Tibial artery (tissue), 4 donors: Measurements from ENCODE around the gene ORM2.

Experiments
- DNase-seq, 2 donors: peaks; one replicate each; pipeline ENCODE4 v3.0.0-alpha.2; 2019
- H3K27ac ChIP-seq, 2 donors: fragments of 200-600 bp; sonication (generic) in 1 of 2; 1 replicate in 1 of 2; 2 replicates in 1 of 2; pipeline ENCODE4 v1.5.1; 2018 to 2019; ENCODE audit warnings: mild to moderate bottlenecking in 1 of 2
- H3K27me3 ChIP-seq, 2 donors: fragments of 200-600 bp; sonication (generic) in 1 of 2; one replicate each; pipeline versions ENCODE4 v1.5.1 to v1.6.0; 2016 to 2019
- H3K36me3 ChIP-seq, 3 donors: fragments of 200-600 bp; sonication (generic) in 2 of 3; one replicate each; pipeline ENCODE4 v1.5.1; 2016 to 2019; ENCODE audit warnings: mild to moderate bottlenecking in 2 of 3
- H3K4me1 ChIP-seq, 4 donors: fragments of 200-600 bp; sonication (generic) in 2 of 4; 1 replicate in 3 of 4; 2 replicates in 1 of 4; pipeline ENCODE4 v1.5.1; 2016 to 2019
- H3K4me3 ChIP-seq, 2 donors: fragments of 200-600 bp; sonication (generic) in 1 of 2; 1 replicate in 1 of 2; 2 replicates in 1 of 2; pipeline ENCODE4 v1.5.1; 2018 to 2019; ENCODE audit warnings: mild to moderate bottlenecking in 2 of 2
- H3K9me3 ChIP-seq, 3 donors: fragments of 200-600 bp; sonication (generic) in 1 of 3; one replicate each; pipeline ENCODE4 v1.5.1; 2016 to 2019
- intact Hi-C: fragments of 100-400 bp; cut with DNase I; formaldehyde crosslinking; loops from one replicate; pipeline ENCODE4 v1.15.0; 2023; ENCODE audit warnings: low total_unique reads
- TF ChIP-seq, protein P1 (sequence below), 2 experiments: fragments of 200-600 bp in 1 of 2; fragments of 450-650 bp in 1 of 2; IDR thresholded peaks; one replicate each; pipeline ENCODE4 v1.5.1; 2017 to 2019; ENCODE audit warnings: antibody characterized with exemption in 2 of 2, mild to moderate bottlenecking in 1 of 2, moderate library complexity in 1 of 2

ORM2 gene

DNA sequence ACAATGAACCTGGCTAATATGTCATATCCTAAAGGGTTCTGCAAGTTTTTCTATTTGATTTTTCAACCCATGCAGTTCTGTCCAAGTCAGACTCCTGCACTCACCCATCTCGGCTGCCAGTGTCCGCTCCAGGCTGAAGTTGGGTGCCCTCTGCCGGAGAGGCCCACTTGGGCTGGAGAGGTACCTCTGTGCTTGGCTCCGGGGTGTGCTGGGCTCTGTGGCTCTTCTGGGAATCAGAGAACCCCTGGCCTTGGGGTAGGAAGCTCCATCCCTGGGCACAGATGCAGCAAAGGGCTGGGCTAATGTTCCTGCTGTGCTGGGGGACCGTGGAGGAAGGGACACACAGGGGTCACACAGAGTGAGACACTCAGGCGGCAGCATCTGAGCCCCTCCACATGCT lies 26.2 kb downstream of the ORM2 start:
- Histone ChIP-seq H3K36me3 (peaks cover 69 to 97% (median 96%) of the 10 kb centered on the region in 3 donors), H3K4me1 (peaks cover 0 to 10% (median 0%) of the 10 kb centered on the region in 4 donors), H3K27me3 (no peaks in the 10 kb centered on the region), H3K9me3 (no peaks in the 10 kb centered on the region), H3K4me3 (no peak overlapping the region), H3K27ac (no peak overlapping the region)
- TF ChIP-seq, protein P1, sequence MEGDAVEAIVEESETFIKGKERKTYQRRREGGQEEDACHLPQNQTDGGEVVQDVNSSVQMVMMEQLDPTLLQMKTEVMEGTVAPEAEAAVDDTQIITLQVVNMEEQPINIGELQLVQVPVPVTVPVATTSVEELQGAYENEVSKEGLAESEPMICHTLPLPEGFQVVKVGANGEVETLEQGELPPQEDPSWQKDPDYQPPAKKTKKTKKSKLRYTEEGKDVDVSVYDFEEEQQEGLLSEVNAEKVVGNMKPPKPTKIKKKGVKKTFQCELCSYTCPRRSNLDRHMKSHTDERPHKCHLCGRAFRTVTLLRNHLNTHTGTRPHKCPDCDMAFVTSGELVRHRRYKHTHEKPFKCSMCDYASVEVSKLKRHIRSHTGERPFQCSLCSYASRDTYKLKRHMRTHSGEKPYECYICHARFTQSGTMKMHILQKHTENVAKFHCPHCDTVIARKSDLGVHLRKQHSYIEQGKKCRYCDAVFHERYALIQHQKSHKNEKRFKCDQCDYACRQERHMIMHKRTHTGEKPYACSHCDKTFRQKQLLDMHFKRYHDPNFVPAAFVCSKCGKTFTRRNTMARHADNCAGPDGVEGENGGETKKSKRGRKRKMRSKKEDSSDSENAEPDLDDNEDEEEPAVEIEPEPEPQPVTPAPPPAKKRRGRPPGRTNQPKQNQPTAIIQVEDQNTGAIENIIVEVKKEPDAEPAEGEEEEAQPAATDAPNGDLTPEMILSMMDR (IDR thresholded peaks at IDR 0.05) = no peak
- no peak for DNase-seq
- intact Hi-C loops = no loop called here

DNA sequence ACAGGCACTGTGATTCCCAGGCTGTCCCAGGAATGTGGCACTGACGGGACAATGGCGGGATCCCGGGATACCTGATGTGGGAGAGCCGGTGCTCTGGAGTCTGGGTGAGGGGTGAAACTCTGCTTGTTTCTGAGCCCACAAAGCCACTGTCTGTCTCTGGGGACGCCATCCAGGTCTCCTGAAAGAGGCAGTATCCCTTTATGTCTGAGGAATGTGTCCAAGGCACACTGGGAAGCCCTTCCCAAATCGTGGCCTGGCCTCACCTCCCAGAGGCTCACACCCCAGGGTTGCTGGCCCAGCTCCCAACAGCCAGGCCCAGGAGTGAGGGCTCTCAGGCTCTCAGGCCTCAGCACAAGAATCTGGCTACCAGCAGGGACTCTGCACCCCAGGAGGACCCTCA lies 27.1 kb downstream of the ORM2 start:
- no peak overlapping the region for H3K27ac ChIP-seq
- intact Hi-C loops = no loop called here
- no peaks in the 10 kb centered on the region for H3K27me3 ChIP-seq
- H3K4me3 ChIP-seq = no peak overlapping the region
- TF ChIP-seq, protein P1 (IDR thresholded peaks at IDR 0.05) = no peak
- no peaks in the 10 kb centered on the region for H3K9me3 ChIP-seq
- H3K36me3 ChIP-seq = peaks cover 76 to 99% (median 98%) of the 10 kb centered on the region in 3 donors
- DNase-seq = no peak
- H3K4me1 ChIP-seq = peaks cover 0 to 10% (median 0%) of the 10 kb centered on the region in 4 donors

DNA sequence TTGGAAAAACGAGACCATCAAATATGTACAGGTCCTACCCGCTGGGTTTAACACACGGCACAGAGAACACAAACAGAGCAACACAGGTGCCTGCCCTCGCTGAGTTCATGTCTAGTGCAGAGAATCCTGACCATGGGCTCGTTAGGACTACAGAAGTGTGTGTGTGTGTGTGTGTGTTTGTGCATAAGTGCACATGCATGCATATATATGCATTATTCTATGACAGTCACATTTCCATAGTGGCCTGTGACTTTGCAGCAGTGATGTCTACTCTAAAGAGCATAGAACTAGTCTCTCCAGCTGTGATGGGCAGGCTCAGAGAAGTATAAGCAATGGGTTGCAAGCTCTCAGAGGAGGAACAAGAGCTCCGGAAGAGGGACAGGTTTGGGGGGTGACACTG lies 27.7 kb downstream of the ORM2 start:
- Histone ChIP-seq H3K27ac (no peak overlapping the region), H3K4me3 (no peak overlapping the region), H3K9me3 (no peaks in the 10 kb centered on the region), H3K4me1 (peaks cover 0 to 4% (median 0%) of the 10 kb centered on the region in 4 donors), H3K27me3 (no peaks in the 10 kb centered on the region), H3K36me3 (peaks cover 82 to 99% (median 98%) of the 10 kb centered on the region in 3 donors)
- DNase-seq = no peak
- intact Hi-C loops = no loop called here
- TF ChIP-seq, protein P1 (IDR thresholded peaks at IDR 0.05) = no peak

DNA sequence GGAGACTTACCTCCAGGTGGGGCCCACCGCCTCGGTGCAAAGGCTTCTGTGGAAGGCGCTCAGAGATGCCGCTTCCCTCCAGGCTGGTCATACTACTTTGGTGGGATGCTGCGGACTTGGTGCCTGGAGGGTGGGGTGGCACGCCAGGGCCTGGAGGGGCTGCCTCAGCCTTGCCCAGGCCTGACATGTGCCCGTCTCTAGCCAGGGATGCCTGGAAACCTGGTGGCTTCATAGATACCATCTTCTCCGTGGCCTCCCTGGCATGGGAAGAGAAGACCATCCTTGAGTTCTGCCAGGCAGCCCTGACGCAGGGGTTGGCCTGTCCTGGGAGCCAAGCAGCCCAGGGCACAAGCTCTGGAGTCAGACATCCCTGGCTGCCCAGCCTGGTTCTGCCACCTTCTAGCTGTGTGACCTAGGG lies 28.3 kb downstream of the ORM2 start:
- intact Hi-C loops = no loop called here
- DNase-seq = no peak
- no peaks in the 10 kb centered on the region for H3K4me1 ChIP-seq

DNA sequence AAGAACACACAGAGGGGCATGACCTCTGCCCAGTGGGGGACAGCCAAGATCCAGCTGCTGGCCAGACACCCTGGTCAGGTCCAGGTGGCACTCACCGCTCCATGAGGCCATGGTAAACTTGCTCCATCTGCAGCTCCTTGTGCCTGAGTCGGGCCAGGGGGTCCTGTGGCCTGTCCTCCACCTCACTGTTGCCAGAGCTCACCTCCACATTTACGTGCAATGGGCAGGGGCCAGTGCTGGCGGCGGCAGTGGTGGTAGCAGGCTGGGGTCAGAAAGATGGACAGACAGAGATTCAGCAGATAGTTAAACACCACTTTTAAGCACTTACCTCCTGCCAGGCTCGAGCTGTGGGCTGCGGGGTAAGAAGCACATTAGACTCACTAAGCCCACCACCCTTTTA lies 30.1 kb downstream of the ORM2 start:
- no peaks in the 10 kb centered on the region for H3K27me3 ChIP-seq
- H3K27ac ChIP-seq = no peak overlapping the region
- intact Hi-C loops = no loop called here
- no peaks in the 10 kb centered on the region for H3K9me3 ChIP-seq
- DNase-seq = no peak
- no peak overlapping the region for H3K4me3 ChIP-seq
- peaks cover 97 to 100% (median 99%) of the 10 kb centered on the region in 3 donors for H3K36me3 ChIP-seq
- peaks cover 0 to 8% (median 0%) of the 10 kb centered on the region in 4 donors for H3K4me1 ChIP-seq
- TF ChIP-seq, protein P1 (IDR thresholded peaks at IDR 0.05) = no peak

More for the DNA sequence above, 28.3 kb downstream of the ORM2 start:
- H3K9me3 ChIP-seq = no peaks in the 10 kb centered on the region
- H3K27ac ChIP-seq = no peak overlapping the region
- TF ChIP-seq, protein P1 (IDR thresholded peaks at IDR 0.05) = no peak
- H3K4me3 ChIP-seq = no peak overlapping the region
- H3K27me3 ChIP-seq = no peaks in the 10 kb centered on the region
- H3K36me3 ChIP-seq = peaks cover 87 to 99% (median 98%) of the 10 kb centered on the region in 3 donors

DNA sequence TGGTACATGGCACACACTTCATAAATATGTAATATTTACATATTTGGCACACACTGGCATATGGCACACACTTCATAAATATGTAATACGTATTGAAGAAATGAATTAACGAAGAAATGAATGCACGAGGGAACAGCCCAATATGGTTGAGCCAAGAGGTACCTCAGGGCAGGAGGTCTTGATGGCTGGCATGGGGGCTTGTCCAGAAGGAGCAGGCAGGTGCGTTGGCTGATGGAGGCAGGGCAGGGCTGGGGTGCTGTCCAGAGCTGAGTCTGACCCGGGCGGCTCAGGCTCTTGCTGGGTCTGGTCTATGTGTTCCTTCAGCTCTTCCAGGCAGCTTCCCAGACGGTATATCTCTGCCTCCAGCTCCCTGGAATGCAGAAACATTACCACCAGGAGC lies 31.9 kb downstream of the ORM2 start:
- intact Hi-C loops = no loop called here
- Histone ChIP-seq H3K27ac (no peak overlapping the region), H3K4me3 (no peak overlapping the region), H3K36me3 (peaks cover 85 to 94% (median 87%) of the 10 kb centered on the region in 3 donors), H3K9me3 (no peaks in the 10 kb centered on the region), H3K27me3 (no peaks in the 10 kb centered on the region), H3K4me1 (peaks cover 0 to 14% (median 9%) of the 10 kb centered on the region in 4 donors)
- TF ChIP-seq, protein P1 (IDR thresholded peaks at IDR 0.05) = no peak
- DNase-seq = no peak
